GM21447 (cell line): ENCODE measurements around the gene ACTN2.
A peak's percentile ranks its signal among the peaks of the same experiment; 100 is the strongest.
"Not testable (repeated sequence)": the region's sequence is repeated elsewhere in the genome, so short reads cannot be mapped to it uniquely, and the experiment has no call there.

ENCODE experiments used
- ATAC-seq: cut with Tn5 transposase; IDR thresholded peaks from one replicate; pipeline ENCODE4 v1.9.1; 2021; ENCODE audit not compliant: unreplicated experiment

The ACTN2 gene

DNA sequence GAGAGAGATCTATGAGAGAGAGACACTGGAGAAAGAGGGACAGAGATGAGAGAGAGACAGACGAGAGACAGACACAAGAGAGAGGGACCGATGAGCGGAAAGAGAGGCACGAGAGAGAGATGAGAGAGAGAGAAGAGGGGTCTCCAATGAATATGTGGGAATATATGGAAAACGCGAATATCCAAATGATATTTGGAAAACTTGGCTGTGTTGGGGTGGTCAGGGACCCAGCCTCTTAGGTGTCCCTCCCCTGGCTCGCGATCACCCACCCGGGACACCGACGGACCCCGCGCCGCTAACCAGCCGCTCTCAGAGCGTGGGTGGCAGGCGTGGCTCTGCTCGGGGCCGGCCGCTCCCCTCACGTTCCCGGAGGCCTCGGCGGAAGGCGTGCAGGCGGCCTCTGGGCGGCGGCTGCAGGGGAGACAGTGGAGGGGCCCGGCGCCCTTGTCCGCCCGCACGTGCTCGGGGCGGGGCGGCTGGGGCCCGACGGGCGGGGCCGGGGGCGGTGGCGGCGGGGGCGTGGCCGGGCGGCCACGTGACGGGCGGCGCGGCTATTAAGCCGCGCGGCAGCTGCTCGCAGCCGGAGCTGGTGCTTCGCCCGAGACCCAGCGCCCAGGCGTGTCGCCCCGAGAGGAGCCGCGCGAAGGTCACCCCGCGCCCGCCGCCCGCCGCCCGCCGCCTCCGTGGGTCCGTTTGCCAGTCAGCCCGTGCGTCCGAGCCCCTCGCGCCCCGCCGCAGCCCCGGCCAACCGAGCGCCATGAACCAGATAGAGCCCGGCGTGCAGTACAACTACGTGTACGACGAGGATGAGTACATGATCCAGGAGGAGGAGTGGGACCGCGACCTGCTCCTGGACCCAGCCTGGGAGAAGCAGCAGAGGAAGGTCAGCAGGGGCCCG, at the start of gene ACTN2:
Gene ACTN2, plus strand, starts transcription at position 583 of the 898 bp plus-strand sequence. Its CDS starts 175 bp downstream, at position 758.
- ATAC-seq, result peak; percentile 68

- ATAC-seq, result no peak
These were observed 47.4 kb upstream of the ACTN2 start for GRCh38 chr1:236638945-236639344.

DNA sequence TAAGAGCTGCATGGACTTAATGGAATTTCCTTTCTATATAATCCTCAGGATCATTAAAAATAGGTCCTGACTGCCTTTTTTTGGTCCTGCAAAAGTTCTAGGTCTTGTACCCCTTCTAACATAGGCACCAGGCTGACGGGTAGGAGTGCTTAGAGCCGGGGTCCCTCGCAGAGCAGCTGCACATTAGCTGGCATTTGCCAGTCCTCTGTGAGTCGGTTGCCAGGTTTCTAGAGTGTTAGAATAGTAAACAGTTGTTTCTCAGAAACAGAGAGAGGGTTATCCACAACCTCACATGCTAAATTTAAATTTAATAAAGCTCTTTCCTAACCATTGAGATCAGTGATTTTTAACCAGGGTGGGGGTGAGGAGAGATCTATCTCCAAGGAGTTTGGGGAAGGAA, 46.6 kb upstream of the ACTN2 start:
- ATAC-seq, result no peak

- no peak for ATAC-seq
These were observed 43.5 kb upstream of the ACTN2 start for GRCh38 chr1:236642763-236643162.

DNA sequence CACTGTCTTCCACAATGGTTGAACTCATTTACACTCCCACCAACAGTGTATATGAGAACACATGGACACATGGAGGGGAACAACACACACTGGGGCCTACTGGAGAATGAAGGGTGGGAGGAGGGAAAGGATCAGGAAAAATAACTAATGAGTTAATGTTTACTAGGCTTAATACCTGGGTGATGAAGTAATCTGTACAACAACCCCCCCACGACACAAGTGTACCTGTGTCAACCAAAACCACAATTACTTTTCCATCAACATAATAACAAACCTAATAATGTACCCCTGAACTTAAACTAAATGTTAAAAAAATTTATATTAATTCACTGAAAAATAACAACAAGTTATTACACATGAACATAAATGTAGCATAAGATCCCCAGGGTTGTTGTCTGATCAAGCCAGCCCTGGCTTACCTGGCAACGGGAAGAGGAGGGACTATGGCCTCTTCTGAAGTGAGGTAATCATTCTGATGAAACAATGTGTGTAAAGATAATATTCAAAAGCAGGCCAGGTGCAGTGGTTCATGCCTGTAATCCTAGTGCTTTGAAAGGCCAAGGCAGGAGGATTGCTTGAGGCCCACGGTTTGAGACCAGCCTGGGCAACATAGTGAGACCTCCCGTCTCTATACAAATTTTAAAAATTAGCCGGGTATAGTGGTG, 41.2 kb upstream of the ACTN2 start:
- no peak for ATAC-seq

DNA sequence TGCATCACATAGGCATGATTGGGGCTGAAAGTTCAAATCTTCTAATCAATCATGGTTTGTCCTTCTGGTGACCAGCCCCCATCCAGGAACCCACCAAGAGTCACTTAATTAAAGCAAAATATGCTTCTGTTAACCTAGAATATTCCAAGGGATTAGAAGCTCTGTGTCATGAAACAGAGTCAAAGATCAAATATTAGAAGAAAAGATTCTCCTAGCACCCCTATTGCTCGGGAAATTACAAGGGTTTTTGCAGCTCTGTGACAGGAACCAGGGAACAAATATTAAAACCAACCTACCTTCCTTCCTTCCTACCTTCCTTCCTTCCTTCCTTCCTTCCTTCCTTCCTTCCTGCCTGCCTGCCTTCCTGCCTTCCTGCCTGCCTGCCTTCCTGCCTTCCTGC, 31.8 kb upstream of the ACTN2 start:
- no peak for ATAC-seq

DNA sequence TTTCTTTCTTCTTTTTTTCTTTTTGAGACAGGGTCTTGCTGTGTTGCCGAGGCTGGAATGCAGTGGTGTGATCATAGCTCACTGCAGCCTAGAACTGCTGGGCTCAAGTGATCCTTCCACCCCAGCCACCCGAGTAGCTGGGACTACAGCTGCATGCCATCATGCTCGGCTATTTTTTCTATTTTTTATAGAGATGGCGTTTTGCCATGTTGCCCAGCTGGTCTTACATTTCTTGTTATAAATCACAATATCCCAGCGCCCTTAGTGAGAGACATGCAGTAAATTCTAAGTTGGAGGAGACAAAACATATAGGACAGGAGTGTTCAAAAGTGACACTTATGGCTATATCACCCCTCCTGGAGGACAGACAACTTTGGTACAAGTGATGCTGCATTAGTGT, 31.3 kb upstream of the ACTN2 start:
- no peak for ATAC-seq

GRCh38 chr1:236657398-236657797, 28.9 kb upstream of the ACTN2 start:
- no peak for ATAC-seq

DNA sequence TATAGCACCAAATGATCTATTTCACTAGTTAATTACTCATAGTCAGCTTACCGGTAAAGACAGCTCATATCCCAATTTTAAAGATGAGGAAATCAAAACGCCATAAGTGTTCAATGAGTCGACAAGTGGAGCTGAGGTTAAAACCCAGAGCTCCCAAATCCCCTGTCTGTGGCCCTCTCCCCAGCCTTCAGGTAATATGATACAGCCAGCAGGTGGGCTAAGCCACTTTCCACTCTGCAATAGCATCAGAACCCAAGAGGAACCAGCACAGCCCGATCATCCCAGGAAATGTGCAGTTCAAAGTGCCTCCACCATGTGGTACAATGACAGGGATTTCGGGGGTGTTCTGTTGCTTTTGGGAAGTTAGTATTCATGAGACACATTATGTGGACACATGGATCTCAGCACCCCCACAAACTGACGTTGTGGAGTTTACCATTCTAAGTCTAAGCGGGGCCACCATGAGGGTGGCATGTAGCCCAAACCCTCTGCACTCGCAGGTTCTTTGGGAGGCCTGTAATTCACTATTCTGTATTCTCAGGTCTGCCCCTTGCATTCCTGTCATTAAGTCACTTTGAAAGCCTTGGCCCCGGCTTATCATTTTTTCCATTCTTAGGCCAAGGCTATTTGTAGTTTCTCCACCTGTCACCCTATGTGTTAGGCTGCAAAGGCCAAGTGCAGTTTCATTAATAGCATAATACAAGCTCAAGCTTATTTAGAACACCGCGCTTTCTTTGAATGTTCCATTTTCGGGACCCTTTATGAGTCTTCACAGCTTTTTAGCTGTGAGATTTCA, 26.3 kb upstream of the ACTN2 start:
- ATAC-seq, result no peak

GRCh38 chr1:236663934-236664333, 22.4 kb upstream of the ACTN2 start:
- ATAC-seq, result peak; percentile 53

DNA sequence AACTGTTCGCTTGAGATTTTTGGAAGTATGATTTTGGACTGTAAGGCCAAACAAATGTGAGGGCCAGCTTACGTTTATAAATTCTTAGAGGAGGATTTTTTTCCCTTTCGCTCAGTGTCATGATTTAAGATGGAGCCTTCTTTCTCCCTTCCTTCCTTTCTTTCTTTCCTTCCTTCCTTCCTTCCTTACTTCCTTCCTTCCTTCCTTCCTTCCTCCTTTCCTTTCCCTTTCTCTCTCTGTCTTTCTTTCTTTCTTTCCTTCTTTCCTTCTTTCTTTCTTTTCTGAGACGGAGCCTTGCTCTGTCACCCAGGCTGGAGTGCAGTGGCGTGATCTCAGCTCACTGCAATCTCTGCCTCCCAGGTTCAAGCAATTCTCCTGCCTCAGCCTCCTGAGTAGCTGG, 17.4 kb upstream of the ACTN2 start:
- not testable (repeated sequence) for ATAC-seq

- ATAC-seq, result no peak
These were observed 16.2 kb upstream of the ACTN2 start for GRCh38 chr1:236670060-236670459.

DNA sequence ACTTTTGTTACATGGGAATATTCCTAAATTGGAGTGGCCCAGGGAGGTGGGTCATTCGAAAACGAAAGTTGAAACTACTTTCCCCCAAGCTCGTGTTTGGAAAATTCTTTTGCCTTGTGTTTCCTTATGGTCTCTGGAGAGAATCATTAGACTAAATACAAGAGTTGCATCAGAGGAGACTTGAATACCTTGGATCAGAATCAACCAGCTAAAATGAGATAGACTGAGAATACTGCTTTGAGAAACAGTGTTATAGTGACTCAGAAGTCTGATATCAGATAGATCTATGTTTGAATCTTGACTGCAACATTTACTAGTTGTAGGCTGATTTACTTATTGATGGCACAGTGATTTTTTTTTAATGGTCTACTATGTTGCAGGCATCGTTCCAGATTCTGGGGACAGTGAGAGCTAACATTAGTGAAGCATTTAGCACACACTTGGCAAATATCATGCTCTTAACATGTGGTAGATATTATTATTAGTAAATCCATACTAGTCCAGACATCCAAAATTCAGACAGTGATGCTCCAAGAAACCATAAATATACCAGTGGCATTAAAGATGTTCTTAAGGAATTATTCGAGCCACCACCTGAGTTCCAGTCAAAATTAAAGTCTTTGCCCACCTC, 12.9 kb upstream of the ACTN2 start:
- ATAC-seq, result no peak

GRCh38 chr1:236677641-236678235, 8.6 kb upstream of the ACTN2 start:
- ATAC-seq, result no peak

DNA sequence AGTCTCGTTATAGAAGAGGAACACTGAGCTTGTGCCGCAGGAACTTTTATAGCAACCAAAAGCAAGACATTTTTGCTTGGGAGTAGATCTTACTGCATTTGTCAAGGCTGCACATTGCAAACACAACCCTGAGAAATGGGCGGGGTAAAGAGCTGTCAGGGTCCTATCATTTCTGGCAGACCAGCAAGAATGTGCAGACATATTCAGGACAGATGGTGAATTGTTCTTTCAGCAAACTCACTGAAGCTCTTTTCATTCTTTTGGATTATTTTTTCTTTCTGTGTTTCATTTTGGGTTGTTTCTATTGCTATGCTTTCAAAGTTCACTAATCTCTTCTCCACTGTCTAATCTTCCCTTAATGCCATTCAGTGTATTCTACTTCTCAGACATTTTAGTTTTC, 5.1 kb upstream of the ACTN2 start:
- no peak for ATAC-seq

GRCh38 chr1:236685205-236685916, 938 bp upstream of the ACTN2 start:
- ATAC-seq, result no peak

- no peak for ATAC-seq
These were observed 489 bp downstream of the ACTN2 start for GRCh38 chr1:236686815-236687160.

- ATAC-seq, result no peak
These were observed 974 bp downstream of the ACTN2 start for GRCh38 chr1:236687273-236687672.

- no peak for ATAC-seq
These were observed 2.4 kb downstream of the ACTN2 start for GRCh38 chr1:236688705-236689104.
